Osteoblast (primary cell): ENCODE results near the gene ZER1. TPM values are rescaled to one million over a fixed set of nuclear protein-coding genes. Genes with fewer than 3 reads are reported as not detected.

Experiments
- DNase-seq: peaks from one replicate; pipeline ENCODE4 v3.0.0; 2011; ENCODE audit warnings: low spot score, mixed read lengths; ENCODE audit not compliant: insufficient read length; ENCODE audit errors: missing footprints
- H2AFZ ChIP-seq: 2 replicates; pipeline ENCODE4 v1.6.0; 2011; ENCODE audit warnings: mild to moderate bottlenecking, low read length
- H3K27ac ChIP-seq: 2 replicates; pipeline ENCODE4 v1.5.1; 2011; ENCODE audit warnings: mild to moderate bottlenecking, low read depth, low read length, moderate library complexity
- H3K27me3 ChIP-seq: 2 replicates; pipeline ENCODE4 v1.6.0; 2012; ENCODE audit warnings: mild to moderate bottlenecking, control low read depth, inconsistent platforms, low read length, moderate library complexity; ENCODE audit not compliant: insufficient read depth
- H3K36me3 ChIP-seq: 2 replicates; pipeline ENCODE4 v1.5.1; 2011; ENCODE audit warnings: mild to moderate bottlenecking, low read length, control low read depth, moderate library complexity; ENCODE audit not compliant: insufficient read depth
- H3K4me1 ChIP-seq: 2 replicates; pipeline ENCODE4 v1.5.1; 2011; ENCODE audit warnings: mild to moderate bottlenecking, low read length, control low read depth, moderate library complexity; ENCODE audit not compliant: insufficient read depth
- H3K4me2 ChIP-seq: 2 replicates; pipeline ENCODE4 v1.6.0; 2011; ENCODE audit warnings: mild to moderate bottlenecking, low read length; ENCODE audit not compliant: insufficient read depth
- H3K4me3 ChIP-seq: fragments of 200-600 bp; sonication (generic); 3 replicates; pipeline ENCODE4 v1.5.1; 2012; ENCODE audit warnings: mild to moderate bottlenecking, low read length, inconsistent platforms; ENCODE audit not compliant: insufficient read depth
- H3K79me2 ChIP-seq: 2 replicates; pipeline ENCODE4 v1.6.0; 2012; ENCODE audit warnings: mild to moderate bottlenecking, low read length, control low read depth, inconsistent platforms; ENCODE audit not compliant: insufficient read depth
- H3K9me3 ChIP-seq: 2 replicates; pipeline ENCODE4 v1.5.1; 2011; ENCODE audit warnings: low read depth, low read length, control low read depth
- H4K20me1 ChIP-seq: 2 replicates; pipeline ENCODE4 v1.6.0; 2012; ENCODE audit warnings: mild to moderate bottlenecking, low read length, control low read depth; ENCODE audit not compliant: insufficient read depth
- CTCF ChIP-seq: IDR thresholded peaks from 2 replicates; pipeline ENCODE4 v1.5.1; 2011; ENCODE audit warnings: mild to moderate bottlenecking, low read depth, low read length, moderate library complexity; ENCODE audit errors: extremely low read depth
- total RNA-seq: library from RNA; depleted of rRNA; stranded (reverse); fragments of >200 nt; gene quantifications from 2 replicates; pipeline ENCODE4 v1.2.3, GENCODE V29; 2012

ZER1 gene
- total RNA-seq, 1 donor: 26.4 TPM

- H2AFZ ChIP-seq: no peak overlapping the region
- H3K9me3 ChIP-seq: no peaks in the 10 kb centered on the region
Measured at GRCh38 chr9:128731093-128731492, 40.6 kb downstream of the ZER1 start.

DNA sequence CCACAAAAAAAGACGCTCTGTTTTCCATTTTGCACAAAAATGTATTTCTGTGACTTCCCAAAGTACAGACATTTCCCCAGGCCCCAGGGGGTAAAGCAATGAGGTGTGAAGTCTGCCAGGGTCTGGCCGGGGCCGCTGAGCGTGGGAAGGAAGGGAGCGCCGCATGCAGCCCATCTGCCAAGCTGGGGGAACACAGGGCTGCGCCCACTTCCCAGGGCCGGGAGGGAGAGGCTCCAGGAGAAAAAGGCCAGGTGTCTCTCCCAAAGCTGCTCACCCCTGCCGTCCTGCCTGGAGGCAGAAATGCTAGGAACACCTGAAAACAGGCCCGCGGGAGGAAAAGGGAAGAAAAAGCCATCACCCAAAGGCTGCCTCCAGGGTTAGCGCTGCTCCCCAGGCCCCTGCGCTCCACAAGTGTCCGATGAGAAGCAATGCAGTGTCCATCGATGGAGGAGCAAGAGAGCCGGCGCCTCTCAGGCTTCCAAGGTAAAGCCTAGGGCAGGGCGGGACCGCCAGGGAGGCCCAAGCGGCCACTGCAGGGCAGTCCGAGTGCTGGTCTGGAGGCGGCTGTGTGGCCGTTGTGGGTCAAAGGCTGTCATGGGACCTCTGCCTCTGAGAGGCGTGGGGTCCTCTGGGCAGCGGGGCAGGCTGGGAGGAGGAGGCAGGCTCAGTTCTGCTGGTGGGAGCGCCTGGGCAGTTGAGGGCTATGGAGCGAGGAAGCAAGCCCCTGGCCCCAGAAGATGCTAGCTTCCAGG lies 41.8 kb downstream of the ZER1 start:
- Histone ChIP-seq H3K27ac (no peak overlapping the region), H2AFZ (no peak overlapping the region), H3K4me1 (peaks cover 3% of the 10 kb centered on the region), H3K4me2 (no peak overlapping the region), H4K20me1 (no peaks in the 10 kb centered on the region), H3K4me3 (no peak overlapping the region), H3K27me3 (no peaks in the 10 kb centered on the region), H3K9me3 (no peaks in the 10 kb centered on the region), H3K79me2 (no peaks in the 10 kb centered on the region), H3K36me3 (peaks cover 16% of the 10 kb centered on the region)
- TF ChIP-seq CTCF: no peak
- DNase-seq: no peak

More at GRCh38 chr9:128731093-128731492, 40.6 kb downstream of the ZER1 start:
- no peak overlapping the region for H3K4me2 ChIP-seq
- no peak for DNase-seq
- H4K20me1 ChIP-seq: no peaks in the 10 kb centered on the region
- no peak for TF ChIP-seq CTCF
- H3K79me2 ChIP-seq: no peaks in the 10 kb centered on the region
- H3K36me3 ChIP-seq: peaks cover 17% of the 10 kb centered on the region
- H3K27ac ChIP-seq: no peak overlapping the region
- no peak overlapping the region for H3K4me3 ChIP-seq
- H3K27me3 ChIP-seq: no peaks in the 10 kb centered on the region
- peaks cover 3% of the 10 kb centered on the region for H3K4me1 ChIP-seq

DNA sequence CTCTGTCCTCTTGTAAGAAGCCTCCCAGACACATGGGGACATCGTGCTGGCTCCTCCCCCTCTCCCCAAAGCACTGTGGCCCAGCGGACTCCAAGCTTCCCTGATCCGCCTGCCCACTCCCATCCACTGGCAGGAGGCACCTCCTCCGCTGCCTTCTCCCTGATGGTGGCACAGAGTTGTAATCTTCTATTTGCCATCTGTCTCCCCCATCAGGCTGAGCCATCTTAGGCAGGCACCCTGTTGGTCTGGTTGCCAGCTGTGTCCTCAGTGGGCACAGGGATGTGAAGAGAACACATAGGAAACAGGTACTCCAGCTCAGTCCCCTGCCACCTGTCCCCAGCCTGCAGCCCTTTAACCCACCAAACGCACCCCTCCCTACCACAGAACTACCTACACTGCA lies 42.4 kb downstream of the ZER1 start:
- Histone ChIP-seq H3K4me1 (peaks cover 8% of the 10 kb centered on the region), H3K4me3 (no peak overlapping the region), H3K27me3 (no peaks in the 10 kb centered on the region), H3K27ac (no peak overlapping the region), H2AFZ (no peak overlapping the region), H3K4me2 (no peak overlapping the region), H4K20me1 (no peaks in the 10 kb centered on the region), H3K79me2 (no peaks in the 10 kb centered on the region), H3K36me3 (peaks cover 10% of the 10 kb centered on the region), H3K9me3 (no peaks in the 10 kb centered on the region)
- no peak for DNase-seq
- TF ChIP-seq CTCF: no peak

DNA sequence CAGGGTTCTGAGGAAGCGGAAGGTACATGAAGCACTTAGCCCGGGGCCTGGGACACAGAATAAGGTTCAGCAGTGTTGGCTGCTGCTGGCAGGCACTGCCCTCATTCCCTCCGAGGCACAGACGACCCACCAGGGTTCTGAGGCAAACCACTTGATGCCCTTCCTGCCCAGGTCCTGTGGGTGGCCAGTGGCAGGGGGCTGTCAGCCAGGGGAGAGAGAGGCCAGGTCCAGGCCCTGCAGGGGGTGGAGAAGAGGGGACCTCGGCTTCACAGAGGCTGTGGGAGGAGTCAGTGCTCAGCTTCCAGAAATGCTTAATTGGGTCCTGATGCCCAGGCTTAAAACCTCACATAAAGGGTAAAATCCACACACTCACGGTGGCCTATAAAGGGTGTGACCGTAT lies 43.4 kb downstream of the ZER1 start:
- TF ChIP-seq CTCF: no peak
- Histone ChIP-seq H3K27me3 (no peaks in the 10 kb centered on the region), H3K4me2 (no peak overlapping the region), H2AFZ (no peak overlapping the region), H3K27ac (no peak overlapping the region), H3K36me3 (peaks cover 10% of the 10 kb centered on the region), H3K4me3 (no peak overlapping the region), H4K20me1 (no peaks in the 10 kb centered on the region), H3K79me2 (no peaks in the 10 kb centered on the region), H3K9me3 (no peaks in the 10 kb centered on the region), H3K4me1 (peaks cover 8% of the 10 kb centered on the region)
- DNase-seq: peak; percentile 35
